ENCODE measurements around the gene REL.
"Not testable (repeated sequence)": the region's sequence is repeated elsewhere in the genome, so short reads cannot be mapped to it uniquely, and the experiment has no call there.

Gene REL

GRCh38 chr2:60907329-60907728, 26.0 kb downstream of the REL start:
- DNase-seq (ENCODE audit: low read depth), result no peak
- H3K4me3 ChIP-seq (ENCODE audit: low read length), result no peak overlapping the region
- no peak for TF ChIP-seq CTCF (IDR thresholded peaks at IDR 0.05; ENCODE audit: insufficient read depth, low read depth, low read length, missing control alignments)

GRCh38 chr2:60925994-60926740, 44.8 kb downstream of the REL start:
- DNase-seq (ENCODE audit: low read depth), result peak; percentile 41
- no peak for TF ChIP-seq CTCF (IDR thresholded peaks at IDR 0.05; ENCODE audit: insufficient read depth, low read depth, low read length, missing control alignments)
- H3K4me3 ChIP-seq (ENCODE audit: low read length), result no peak overlapping the region

- peak; percentile 17 for DNase-seq (ENCODE audit: low read depth)
- no peak overlapping the region for H3K4me3 ChIP-seq (ENCODE audit: low read length)
These were observed 45.6 kb downstream of the REL start for GRCh38 chr2:60926741-60927552.

GRCh38 chr2:60932061-60932460, 50.7 kb downstream of the REL start:
- peak; percentile 13 for DNase-seq (ENCODE audit: low read depth)

More at GRCh38 chr2:60926741-60927552, 45.6 kb downstream of the REL start:
- TF ChIP-seq CTCF (IDR thresholded peaks at IDR 0.05; ENCODE audit: insufficient read depth, low read depth, low read length, missing control alignments), result no peak

GRCh38 chr2:60932954-60933353, 51.6 kb downstream of the REL start:
- DNase-seq (ENCODE audit: low read depth), result no peak
- TF ChIP-seq CTCF (IDR thresholded peaks at IDR 0.05; ENCODE audit: insufficient read depth, low read depth, low read length, missing control alignments), result no peak
- H3K4me3 ChIP-seq (ENCODE audit: low read length), result no peak overlapping the region

More at GRCh38 chr2:60932061-60932460, 50.7 kb downstream of the REL start:
- H3K4me3 ChIP-seq (ENCODE audit: low read length), result not testable (repeated sequence)

GRCh38 chr2:60934165-60934722, 52.9 kb downstream of the REL start:
- no peak for DNase-seq (ENCODE audit: low read depth)
- TF ChIP-seq CTCF (IDR thresholded peaks at IDR 0.05; ENCODE audit: insufficient read depth, low read depth, low read length, missing control alignments), result no peak
- no peak overlapping the region for H3K4me3 ChIP-seq (ENCODE audit: low read length)

GRCh38 chr2:60936757-60937156, 55.4 kb downstream of the REL start:
- no peak for DNase-seq (ENCODE audit: low read depth)
- TF ChIP-seq CTCF (IDR thresholded peaks at IDR 0.05; ENCODE audit: insufficient read depth, low read depth, low read length, missing control alignments), result no peak
- H3K4me3 ChIP-seq (ENCODE audit: low read length), result no peak overlapping the region

All from epithelial cell of esophagus (primary cell).